Activated effector memory CD4-positive, alpha-beta T cell treated with anti-CD3 and anti-CD28 coated beads, Interleukin-2, amount 50 U/mL, for 16 hours (primary cell): Measurements from ENCODE around the gene DVL1.
"Not testable (repeated sequence)": the region's sequence is repeated elsewhere in the genome, so short reads cannot be mapped to it uniquely, and the experiment has no call there.

ENCODE experiments used
- DNase-seq: peaks from one replicate; pipeline ENCODE4 v3.0.0-alpha.2; 2020

The DVL1 gene

DNA sequence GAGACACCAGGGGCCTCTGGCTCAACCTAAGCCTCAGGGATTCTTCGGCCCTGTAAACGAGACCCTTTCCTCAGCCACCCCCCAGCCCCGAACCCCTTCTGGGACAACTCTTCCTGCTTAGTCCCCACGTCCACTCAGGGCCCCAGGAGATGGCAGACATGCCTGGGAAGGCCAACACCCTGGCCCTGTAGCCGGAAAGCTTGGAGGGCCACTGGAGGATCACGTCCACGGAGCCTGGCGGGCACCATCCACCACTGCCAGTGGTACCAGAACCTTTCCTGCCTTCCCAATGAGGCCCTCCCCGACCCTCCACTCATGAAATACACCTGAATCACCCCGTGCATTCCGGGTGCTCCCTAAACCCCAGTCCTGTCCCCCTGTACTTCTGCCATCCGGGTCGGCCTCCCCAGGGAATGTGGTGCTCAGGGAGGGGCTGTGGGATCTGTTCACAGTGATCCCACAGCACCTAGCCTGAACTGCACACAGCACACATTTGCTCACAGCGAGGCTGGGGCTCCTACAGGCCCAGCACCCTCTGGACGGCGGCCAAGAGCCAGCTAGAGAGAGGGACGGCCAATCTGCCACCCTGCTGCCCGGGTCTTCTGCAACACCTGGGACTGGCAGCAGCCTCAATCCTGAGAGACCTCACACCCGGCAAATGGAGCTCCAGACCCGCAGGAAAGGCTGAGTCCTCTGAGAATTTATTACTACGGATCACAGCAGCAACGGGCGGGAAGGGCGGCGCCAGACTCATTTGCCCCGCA is 24.0 kb upstream of the DVL1 start:
- DNase-seq: no peak

DNA sequence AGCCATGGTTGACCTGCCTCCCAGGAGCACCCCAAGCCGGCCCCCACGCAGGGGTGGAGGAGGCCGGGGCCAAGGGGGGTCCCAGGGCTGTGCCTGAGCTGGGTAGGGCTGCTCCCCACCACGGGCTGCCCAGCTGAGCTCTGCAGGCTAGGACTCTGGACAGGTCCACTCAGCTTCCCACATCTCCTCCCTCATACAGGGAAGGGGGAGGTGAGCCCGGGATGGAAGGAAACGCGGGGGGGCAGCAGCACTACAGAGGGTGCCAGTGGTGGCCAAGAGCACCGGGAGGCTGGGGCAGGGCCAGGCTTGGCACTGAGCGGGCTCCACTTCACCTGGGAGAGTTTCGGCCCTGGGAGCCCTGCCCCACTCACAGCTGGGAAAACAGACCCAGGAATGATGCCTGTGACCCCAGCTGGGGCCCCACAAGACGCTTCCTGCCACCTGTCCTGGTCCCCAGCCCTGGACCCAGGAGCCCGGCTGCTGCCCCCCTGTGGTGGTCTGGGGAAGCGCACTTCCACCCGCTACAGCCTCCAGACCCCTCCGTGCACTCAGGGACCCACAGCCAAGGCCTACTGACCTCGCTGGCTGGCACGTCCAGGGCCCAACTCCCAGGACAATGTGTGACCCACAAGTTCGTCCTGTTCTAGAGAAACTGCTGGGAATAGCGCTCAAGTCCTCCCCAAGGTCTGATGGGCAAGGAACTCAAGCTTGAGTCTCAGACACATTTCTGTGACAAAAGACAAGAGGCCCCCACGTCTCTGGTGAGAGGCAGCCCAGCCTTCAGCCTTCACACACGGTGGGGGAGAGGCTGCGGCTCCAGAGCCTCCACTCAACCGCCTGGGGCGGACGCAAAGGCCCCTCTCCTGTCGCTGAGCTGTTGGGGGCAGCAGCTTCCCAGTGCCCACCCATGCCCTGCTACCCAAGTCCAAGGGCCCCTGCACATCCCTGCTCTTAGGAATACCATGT is 22.8 kb upstream of the DVL1 start:
- peak; percentile 93 for DNase-seq

DNA sequence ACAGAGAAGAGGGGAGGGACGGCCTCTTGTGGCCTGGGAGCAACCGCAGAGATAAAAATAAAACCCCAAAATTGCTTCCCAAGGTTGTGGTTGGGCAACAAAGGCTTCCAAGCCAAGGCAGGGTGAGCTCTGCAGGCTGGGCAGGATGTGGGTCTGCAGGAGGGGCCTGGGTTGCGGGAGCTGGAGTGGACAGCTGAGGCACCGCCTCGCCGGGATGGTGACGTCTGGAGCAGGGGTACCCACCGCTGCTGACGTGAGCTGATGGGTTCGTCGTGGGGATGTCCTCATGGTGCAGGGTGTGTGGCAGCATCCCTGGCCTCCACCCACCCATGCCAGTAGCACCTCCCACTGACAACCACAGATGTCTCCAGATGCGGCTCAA is 22.1 kb upstream of the DVL1 start:
- DNase-seq: peak; percentile 85

DNA sequence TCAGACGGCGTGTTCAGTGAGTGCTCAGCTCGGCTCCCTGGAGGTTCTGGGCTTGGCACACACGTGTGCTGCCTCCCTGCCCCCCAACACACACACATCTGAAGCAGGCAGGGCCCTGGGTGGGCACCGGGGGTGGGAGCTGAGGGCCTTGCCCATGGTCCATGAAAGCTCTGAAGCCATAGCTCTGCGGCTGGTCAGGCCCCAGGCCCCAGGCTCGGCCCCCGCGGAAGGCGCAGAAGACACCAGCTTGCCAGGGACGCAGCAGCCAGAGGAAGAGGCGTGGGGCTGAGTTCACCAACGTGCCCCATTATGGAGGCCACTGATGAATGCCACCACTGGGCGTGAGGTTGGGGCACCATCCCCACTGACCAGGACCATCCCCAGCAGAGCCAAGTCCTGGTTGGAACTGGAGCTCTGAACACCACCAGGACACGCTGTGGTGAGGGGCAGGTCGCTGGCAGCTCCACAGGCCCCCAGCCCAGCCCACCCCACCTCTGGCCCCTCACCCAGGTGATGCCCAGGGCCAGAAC is 21.6 kb upstream of the DVL1 start:
- no peak for DNase-seq

DNA sequence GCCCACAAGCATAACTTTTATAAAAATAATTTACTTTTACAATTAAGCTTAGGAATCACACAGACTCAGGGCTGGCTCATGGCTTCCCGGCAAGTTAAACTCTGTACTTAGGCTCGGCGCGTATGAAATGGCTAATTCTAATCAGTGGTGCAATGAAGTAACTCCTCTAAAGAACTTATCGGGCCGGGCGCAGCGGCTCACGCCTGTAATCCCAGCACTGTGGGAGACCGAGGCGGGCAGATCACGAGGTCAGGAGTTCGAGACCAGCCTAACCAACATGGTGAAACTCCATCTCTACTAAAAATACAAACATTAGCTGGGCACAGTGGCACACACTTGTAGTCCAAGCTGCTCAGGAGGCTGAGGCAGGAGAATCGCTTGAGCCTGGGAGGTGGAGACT is 20.9 kb upstream of the DVL1 start:
- DNase-seq: not testable (repeated sequence)

GRCh38 chr1:1367315-1367714 is 18.1 kb upstream of the DVL1 start:
- no peak for DNase-seq

GRCh38 chr1:1366699-1367066 is 17.5 kb upstream of the DVL1 start:
- no peak for DNase-seq

DNA sequence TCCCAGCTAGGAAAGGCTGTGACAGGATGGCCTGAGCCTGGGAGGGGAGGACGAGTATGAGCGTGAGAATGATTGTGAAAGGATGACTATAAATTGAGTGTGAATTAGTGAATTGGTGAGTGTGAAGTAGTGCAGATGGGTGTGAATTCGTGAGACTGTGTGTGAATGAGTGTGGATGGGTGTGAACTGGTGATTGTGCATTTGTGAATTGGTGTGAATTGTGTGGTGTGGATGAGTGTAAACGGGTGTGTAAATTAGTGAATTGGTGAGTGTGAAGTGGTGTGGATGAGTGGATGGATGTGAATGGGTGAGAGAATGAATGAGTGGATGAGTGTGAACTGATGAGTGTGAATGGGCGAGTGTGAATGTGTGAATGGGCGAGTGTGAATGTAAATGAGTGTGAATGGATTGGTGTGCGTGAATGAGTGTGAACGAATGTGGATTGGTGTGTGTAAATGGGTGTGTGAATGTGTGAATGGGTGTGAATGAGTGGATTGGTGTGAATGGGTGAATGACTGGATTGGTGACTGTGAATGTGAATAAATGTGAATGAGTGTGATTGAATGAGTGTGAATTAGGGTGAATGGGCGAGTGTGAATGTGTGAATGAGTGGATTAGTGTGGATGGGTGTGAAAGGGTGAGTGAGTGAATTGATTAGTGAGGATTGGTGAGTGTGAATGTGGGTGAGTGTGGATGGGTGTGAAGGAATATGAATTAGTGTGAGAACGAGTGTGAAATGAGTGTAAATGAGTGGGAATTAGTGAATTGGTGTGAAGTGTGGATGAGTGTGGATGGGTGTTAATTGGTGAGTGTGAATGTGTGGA is 16.9 kb upstream of the DVL1 start:
- no peak for DNase-seq

- no peak for DNase-seq
Measured at GRCh38 chr1:1364266-1364665, 15.0 kb upstream of the DVL1 start.

DNA sequence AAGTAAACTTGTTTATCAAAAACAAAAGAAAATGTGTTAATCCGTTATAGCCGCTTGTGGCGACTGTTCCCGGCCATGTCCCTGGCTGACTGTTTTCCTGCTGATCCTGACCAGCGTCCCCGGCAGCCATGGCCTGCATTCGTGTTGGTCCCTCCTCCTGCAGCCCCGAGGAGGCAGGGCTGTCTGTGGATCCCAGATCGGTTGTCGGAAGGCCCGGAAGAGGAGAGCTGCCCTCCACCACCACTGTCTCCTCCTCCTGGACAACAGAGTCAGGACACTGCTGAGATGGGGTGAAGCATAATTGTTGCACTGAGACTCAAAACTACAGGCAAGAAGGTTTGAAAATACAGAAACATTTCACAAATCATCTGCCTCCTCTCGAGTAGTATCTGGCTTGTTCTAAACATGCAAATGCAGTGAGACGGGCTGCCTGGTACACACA is 12.8 kb upstream of the DVL1 start:
- no peak for DNase-seq

- DNase-seq: no peak
Measured at GRCh38 chr1:1361233-1361981, 12.2 kb upstream of the DVL1 start.

DNA sequence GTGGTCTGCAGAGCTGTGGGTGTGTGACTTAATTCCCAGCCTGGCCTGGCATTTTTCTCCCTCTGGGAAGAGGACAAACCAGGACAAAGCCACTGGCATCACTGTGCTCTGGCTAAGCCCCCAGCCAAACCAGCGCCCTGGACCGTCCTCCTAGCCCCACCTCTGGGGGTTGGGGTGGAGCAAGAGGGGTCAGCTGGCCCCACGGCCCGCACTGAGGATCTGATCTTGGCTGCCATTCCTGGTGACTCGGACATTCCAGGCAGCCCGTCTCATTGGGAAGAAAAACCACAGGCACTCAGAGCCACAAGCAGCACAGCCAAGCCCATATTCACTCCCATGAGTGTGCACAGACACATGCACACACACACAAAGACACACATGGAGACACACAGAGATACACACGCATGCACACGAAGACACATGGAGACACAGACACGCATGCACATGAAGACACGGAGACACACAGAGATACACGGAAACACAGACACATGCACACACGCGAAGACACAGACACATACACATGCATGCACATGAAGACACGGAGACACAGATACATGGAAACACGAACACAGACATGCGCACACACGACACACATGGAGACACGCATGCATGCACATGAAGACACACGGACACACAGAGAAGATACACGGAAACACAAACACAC is 11.4 kb upstream of the DVL1 start:
- DNase-seq: no peak

- DNase-seq: no peak
Measured at GRCh38 chr1:1359664-1360468, 10.6 kb upstream of the DVL1 start.

DNA sequence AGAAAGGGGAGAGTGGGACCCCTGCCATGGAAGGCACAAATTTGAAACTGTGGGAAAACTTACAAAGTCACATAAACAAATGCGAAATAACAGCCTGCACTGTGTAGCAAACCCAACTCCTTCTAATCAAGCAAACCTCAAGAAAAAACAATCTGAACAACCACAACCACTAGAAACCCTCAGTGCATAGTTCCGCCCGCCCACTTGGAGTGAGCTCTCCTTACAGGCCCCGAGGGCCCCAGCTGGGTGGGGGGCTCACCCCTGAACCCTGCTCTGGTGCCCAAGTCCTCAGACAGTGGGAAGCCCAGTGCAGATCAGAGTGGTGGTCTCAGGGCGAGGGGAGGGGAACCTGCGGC is 10.1 kb upstream of the DVL1 start:
- no peak for DNase-seq

GRCh38 chr1:1358433-1359271 is 9.4 kb upstream of the DVL1 start, which contains the start of gene MXRA8:
Gene MXRA8 (minus strand): TSS chr1:1358555. CDS start chr1:1358504, 51 bp downstream.
- DNase-seq: no peak

GRCh38 chr1:1357871-1358432 is 8.7 kb upstream of the DVL1 start:
- no peak for DNase-seq

DNA sequence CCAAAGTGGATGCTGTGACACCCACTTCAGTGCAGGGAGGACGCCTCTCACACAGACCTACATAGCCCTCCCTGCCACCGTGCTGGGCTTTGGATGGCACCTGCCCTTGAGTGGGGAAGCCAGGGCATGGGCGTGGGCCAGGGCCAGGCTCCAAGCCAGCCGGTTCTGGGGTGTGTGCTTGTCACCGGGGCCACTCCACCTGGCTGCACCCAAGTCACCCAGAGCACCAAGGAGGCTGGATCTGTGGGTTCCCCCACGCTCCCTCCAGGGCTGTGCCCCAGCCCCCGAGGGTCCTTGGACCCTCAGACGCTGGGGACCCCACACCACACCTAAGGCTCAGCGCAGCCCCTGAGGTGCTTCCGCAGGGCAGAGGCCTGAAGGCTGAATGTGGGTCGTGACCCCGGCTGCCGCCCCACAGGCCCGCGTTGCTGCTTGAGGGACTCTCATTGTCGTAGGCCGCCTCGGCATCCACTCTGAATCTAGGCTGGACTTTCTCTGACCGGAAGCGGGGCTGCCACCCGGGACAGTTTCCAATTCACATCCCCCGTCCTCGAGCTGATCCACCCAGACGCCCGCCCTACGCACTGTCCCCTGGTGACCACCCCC is 7.7 kb upstream of the DVL1 start:
- no peak for DNase-seq

GRCh38 chr1:1356166-1356795 is 7.1 kb upstream of the DVL1 start:
- DNase-seq: no peak
